SK-N-SH (cell line): ENCODE results near the gene SLC7A7. TPM values are rescaled to one million over a fixed set of nuclear protein-coding genes. Genes with fewer than 3 reads are reported as not detected.
A peak's percentile ranks its signal among the peaks of the same experiment; 100 is the strongest.

Experiments used
- CTCF ChIA-PET: fragments of 300-600, 350-600 bp; formaldehyde crosslinking; extraction: SDS; loops from one replicate; lab custom pipeline; 2021; lab: Yijun Ruan, JAX
- POLR2A ChIA-PET: fragments of 350-600 bp; sonication (Branson Sonifier 250); formaldehyde crosslinking; extraction: SDS; loops from one replicate; lab custom pipeline; 2020; ENCODE audit warnings: antibody characterized with exemption, inconsistent platforms; lab: Yijun Ruan, JAX
- DNase-seq: peaks from one replicate; pipeline ENCODE4 v3.0.0; 2012
- H2AFZ ChIP-seq: fragments of 200-600 bp; sonication (generic); 2 replicates; pipeline ENCODE4 v1.8.1; 2016; ENCODE audit warnings: antibody characterized with exemption, mild to moderate bottlenecking, low read depth
- H3F3A ChIP-seq: fragments of 200-600 bp; sonication (generic); replicated peaks from 2 replicates; pipeline ENCODE3; 2016; ENCODE audit warnings: antibody characterized with exemption, mild to moderate bottlenecking; ENCODE audit not compliant: insufficient read depth
- H3K27ac ChIP-seq, 2 experiments: fragments of 200-500 bp in 1 of 2; fragments of 200-600 bp in 1 of 2; sonication (Bioruptor generic) in 1 of 2; sonication (generic), shearing (Covaris generic) in 1 of 2; 2 replicates each; pipeline versions ENCODE4 v1.5.1 to v1.6.1; 2014 to 2016; ENCODE audit warnings: low read depth in 2 of 2, inconsistent platforms in 1 of 2, low read length in 1 of 2, mild to moderate bottlenecking in 1 of 2, mixed read lengths in 1 of 2
- H3K27me3 ChIP-seq: fragments of 200-600 bp; sonication (generic), shearing (Covaris generic); 2 replicates; pipeline ENCODE4 v1.6.1; 2016; ENCODE audit warnings: mixed run types; ENCODE audit not compliant: insufficient read depth
- H3K36me3 ChIP-seq, 2 experiments: fragments of 200-500 bp in 1 of 2; fragments of 200-600 bp in 1 of 2; sonication (Bioruptor generic) in 1 of 2; sonication (generic) in 1 of 2; replicated peaks in 1 of 2; 2 replicates each; pipeline versions ENCODE3 to v1.5.1; 2014 to 2016; ENCODE audit warnings: low read length in 1 of 2, mild to moderate bottlenecking in 1 of 2; ENCODE audit not compliant: insufficient read depth in 2 of 2, control insufficient read depth in 1 of 2
- H3K4me1 ChIP-seq, 2 experiments: fragments of 200-500 bp in 1 of 2; fragments of 200-600 bp in 1 of 2; sonication (Bioruptor generic) in 1 of 2; sonication (generic), shearing (Covaris generic) in 1 of 2; 2 replicates each; pipeline versions ENCODE4 v1.5.1 to v1.6.1; 2014 to 2016; ENCODE audit warnings: low read depth in 1 of 2, low read length in 1 of 2, mixed run types in 1 of 2; ENCODE audit not compliant: insufficient read depth in 2 of 2, control insufficient read depth in 1 of 2
- H3K4me2 ChIP-seq: fragments of 200-600 bp; sonication (generic), shearing (Covaris generic); 2 replicates; pipeline ENCODE4 v1.6.1; 2017; ENCODE audit warnings: mixed run types
- H3K4me3 ChIP-seq, 2 experiments: fragments of 200-500 bp in 1 of 2; fragments of 200-600 bp in 1 of 2; sonication (Bioruptor generic) in 1 of 2; sonication (generic), shearing (Covaris generic) in 1 of 2; 2 replicates each; pipeline versions ENCODE4 v1.5.1 to v1.8.1; 2014 to 2016; ENCODE audit warnings: low read depth in 2 of 2, inconsistent platforms in 1 of 2, low read length in 1 of 2, mild to moderate bottlenecking in 1 of 2, mixed read lengths in 1 of 2, moderate library complexity in 1 of 2
- H3K79me2 ChIP-seq: fragments of 200-600 bp; sonication (generic); 2 replicates; pipeline ENCODE4 v1.8.1; 2017; ENCODE audit warnings: mild to moderate bottlenecking; ENCODE audit not compliant: insufficient read depth
- H3K9ac ChIP-seq: fragments of 200-600 bp; sonication (generic); 2 replicates; pipeline ENCODE4 v1.6.1; 2017; ENCODE audit warnings: mixed run types
- H3K9me2 ChIP-seq: fragments of 200-600 bp; sonication (generic); 2 replicates; pipeline ENCODE4 v1.6.1; 2017; ENCODE audit warnings: mixed run types
- H3K9me3 ChIP-seq: fragments of 200-600 bp; sonication (generic); 2 replicates; pipeline ENCODE4 v1.6.1; 2017; ENCODE audit warnings: mixed run types, mild to moderate bottlenecking, moderate library complexity
- H4K20me1 ChIP-seq: fragments of 200-600 bp; sonication (generic); 2 replicates; pipeline ENCODE4 v1.6.1; 2017; ENCODE audit warnings: mild to moderate bottlenecking, mixed run types; ENCODE audit not compliant: insufficient read depth
- EP300 ChIP-seq, 2 experiments: IDR thresholded peaks; 2 replicates each; pipeline versions ENCODE4 v1.4.0 to v1.6.1; 2012; ENCODE audit warnings: borderline replicate concordance in 1 of 2, low read depth in 1 of 2, low read length in 1 of 2
- EZH2phosphoT487 ChIP-seq: fragments of 200-600 bp; sonication (generic); IDR thresholded peaks from 2 replicates; pipeline ENCODE4 v1.6.1; 2017; ENCODE audit warnings: low read depth, mixed run types, mild to moderate bottlenecking, antibody characterized with exemption, moderate library complexity, borderline replicate concordance
- GATA2 ChIP-seq: sonication (generic); formaldehyde crosslinking; IDR thresholded peaks from 2 replicates; pipeline ENCODE4 v1.5.0; 2020; ENCODE audit warnings: mild to moderate bottlenecking, missing genetic modification reagents
- POLR2AphosphoS5 ChIP-seq: IDR thresholded peaks from 2 replicates; pipeline ENCODE4 v1.6.1; 2012; ENCODE audit warnings: low read depth, low read length
- TAF1 ChIP-seq: IDR thresholded peaks from 2 replicates; pipeline ENCODE4 v1.6.1; 2012; ENCODE audit warnings: low read depth, mild to moderate bottlenecking, low read length, moderate library complexity, borderline replicate concordance
- TEAD4 ChIP-seq: IDR thresholded peaks from 2 replicates; pipeline ENCODE4 v1.4.0; 2012; ENCODE audit warnings: mild to moderate bottlenecking, borderline replicate concordance; ENCODE audit not compliant: insufficient read depth
- WGBS: methylation state at CpG from one replicate; pipeline ENCODE4 v1.1.6; 2017; ENCODE audit warnings: low lambda C conversion rate; 5-methylcytosine and 5-hydroxymethylcytosine counted together
- polyA plus RNA-seq, 3 experiments: library from polyadenylated mRNA; depleted of rRNA; stranded (reverse); fragments of >200 nt; gene quantifications; 2 replicates each; pipeline ENCODE4 v1.2.3, GENCODE V29; 2012
- TF ChIP-seq, protein P1 (sequence below): IDR thresholded peaks from 2 replicates; pipeline ENCODE4 v1.4.0; 2012; ENCODE audit warnings: low read depth, borderline replicate concordance
- TF ChIP-seq, protein P2 (sequence below): IDR thresholded peaks from 2 replicates; pipeline ENCODE4 v1.4.0; 2012; ENCODE audit warnings: low read depth, borderline replicate concordance
- TF ChIP-seq, protein P3 (sequence below): IDR thresholded peaks from 2 replicates; pipeline ENCODE4; 2012

SLC7A7 gene
- polyA plus RNA-seq, 1 of the 3 experiments (the other 2 are of a cell fraction): 0.30 TPM

GRCh38 chr14:22792158-22792557, 23.1 kb downstream of the SLC7A7 start:
- CTCF ChIA-PET: no interaction called here
- no peak overlapping the region for H3K27ac ChIP-seq
- TF ChIP-seq, protein P1, sequence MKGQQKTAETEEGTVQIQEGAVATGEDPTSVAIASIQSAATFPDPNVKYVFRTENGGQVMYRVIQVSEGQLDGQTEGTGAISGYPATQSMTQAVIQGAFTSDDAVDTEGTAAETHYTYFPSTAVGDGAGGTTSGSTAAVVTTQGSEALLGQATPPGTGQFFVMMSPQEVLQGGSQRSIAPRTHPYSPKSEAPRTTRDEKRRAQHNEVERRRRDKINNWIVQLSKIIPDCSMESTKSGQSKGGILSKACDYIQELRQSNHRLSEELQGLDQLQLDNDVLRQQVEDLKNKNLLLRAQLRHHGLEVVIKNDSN: no peak
- no peak for TF ChIP-seq EP300 (IDR thresholded peaks at IDR 0.05; ENCODE audit: borderline replicate concordance in 1 of 2, low read depth in 1 of 2, low read length in 1 of 2)
- TF ChIP-seq TAF1: no peak
- no peak for TF ChIP-seq TEAD4
- TF ChIP-seq EZH2phosphoT487: no peak
- TF ChIP-seq, protein P2, sequence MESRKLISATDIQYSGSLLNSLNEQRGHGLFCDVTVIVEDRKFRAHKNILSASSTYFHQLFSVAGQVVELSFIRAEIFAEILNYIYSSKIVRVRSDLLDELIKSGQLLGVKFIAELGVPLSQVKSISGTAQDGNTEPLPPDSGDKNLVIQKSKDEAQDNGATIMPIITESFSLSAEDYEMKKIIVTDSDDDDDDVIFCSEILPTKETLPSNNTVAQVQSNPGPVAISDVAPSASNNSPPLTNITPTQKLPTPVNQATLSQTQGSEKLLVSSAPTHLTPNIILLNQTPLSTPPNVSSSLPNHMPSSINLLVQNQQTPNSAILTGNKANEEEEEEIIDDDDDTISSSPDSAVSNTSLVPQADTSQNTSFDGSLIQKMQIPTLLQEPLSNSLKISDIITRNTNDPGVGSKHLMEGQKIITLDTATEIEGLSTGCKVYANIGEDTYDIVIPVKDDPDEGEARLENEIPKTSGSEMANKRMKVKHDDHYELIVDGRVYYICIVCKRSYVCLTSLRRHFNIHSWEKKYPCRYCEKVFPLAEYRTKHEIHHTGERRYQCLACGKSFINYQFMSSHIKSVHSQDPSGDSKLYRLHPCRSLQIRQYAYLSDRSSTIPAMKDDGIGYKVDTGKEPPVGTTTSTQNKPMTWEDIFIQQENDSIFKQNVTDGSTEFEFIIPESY: no peak
- no peak for TF ChIP-seq GATA2 (CRISPR knock-in tag)
- TF ChIP-seq, all 33 proteins: peak for 0
- Histone ChIP-seq H2AFZ (no peak overlapping the region), H3K36me3 (no peaks in the 10 kb centered on the region), H3K9ac (no peak overlapping the region), H3K4me1 (no peaks in the 10 kb centered on the region), H4K20me1 (no peaks in the 10 kb centered on the region), H3K4me3 (no peak overlapping the region), H3K27me3 (peaks cover 24% of the 10 kb centered on the region; the same call in 1 of the 2 replicates), H3K4me2 (no peak overlapping the region), H3K9me2 (no peaks in the 10 kb centered on the region), H3F3A (no peaks in the 10 kb centered on the region), H3K9me3 (no peaks in the 10 kb centered on the region), H3K79me2 (no peaks in the 10 kb centered on the region)
- POLR2A ChIA-PET: no interaction called here
- DNase-seq: no peak
- WGBS: 50% methylated on average over 2 of the region's 2 CpGs

DNA sequence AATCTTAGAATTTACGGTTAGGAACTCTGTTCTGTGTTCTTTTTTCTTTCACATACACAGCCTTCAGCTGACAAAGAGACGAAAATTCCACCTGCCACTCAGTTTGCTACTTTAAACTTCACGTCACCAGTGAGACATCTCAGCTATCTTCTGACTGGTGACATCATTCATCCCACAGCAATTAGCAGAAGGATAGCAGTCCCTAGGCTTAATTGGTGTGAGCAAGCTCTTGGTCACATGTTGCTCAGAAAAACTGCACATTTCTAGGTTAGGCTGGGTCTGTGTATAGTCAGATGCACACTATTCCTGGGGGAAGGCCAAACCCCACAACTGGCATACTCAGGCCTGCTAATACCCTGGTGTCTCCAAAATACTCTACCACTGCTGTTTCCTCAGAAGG, 23.9 kb downstream of the SLC7A7 start:
- POLR2A ChIA-PET: no interaction called here
- Histone ChIP-seq H3K27ac (no peak overlapping the region), H3K9me2 (no peaks in the 10 kb centered on the region), H3K36me3 (no peaks in the 10 kb centered on the region), H3K9ac (no peak overlapping the region), H3K4me1 (no peaks in the 10 kb centered on the region), H3K9me3 (no peaks in the 10 kb centered on the region), H3F3A (no peaks in the 10 kb centered on the region), H4K20me1 (no peaks in the 10 kb centered on the region), H3K79me2 (no peaks in the 10 kb centered on the region), H2AFZ (no peak overlapping the region), H3K4me2 (no peak overlapping the region), H3K4me3 (no peak overlapping the region), H3K27me3 (peaks cover 16% of the 10 kb centered on the region; the same call in 1 of the 2 replicates)
- TF ChIP-seq, protein P3, sequence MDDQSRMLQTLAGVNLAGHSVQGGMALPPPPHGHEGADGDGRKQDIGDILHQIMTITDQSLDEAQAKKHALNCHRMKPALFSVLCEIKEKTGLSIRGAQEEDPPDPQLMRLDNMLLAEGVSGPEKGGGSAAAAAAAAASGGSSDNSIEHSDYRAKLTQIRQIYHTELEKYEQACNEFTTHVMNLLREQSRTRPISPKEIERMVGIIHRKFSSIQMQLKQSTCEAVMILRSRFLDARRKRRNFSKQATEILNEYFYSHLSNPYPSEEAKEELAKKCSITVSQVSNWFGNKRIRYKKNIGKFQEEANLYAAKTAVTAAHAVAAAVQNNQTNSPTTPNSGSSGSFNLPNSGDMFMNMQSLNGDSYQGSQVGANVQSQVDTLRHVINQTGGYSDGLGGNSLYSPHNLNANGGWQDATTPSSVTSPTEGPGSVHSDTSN: peak; percentile 25; the same call in 1 of the 2 replicates
- no peak for TF ChIP-seq POLR2AphosphoS5
- TF ChIP-seq, protein P1: 0 out of 2 replicates have a peak, but pooled peaks have one; percentile 52
- no peak for DNase-seq
- 27% methylated on average over 3 of the region's 3 CpGs for WGBS
- CTCF ChIA-PET: no interaction called here
